NCI-H524 (cell line): Measurements from ENCODE around the gene CD48.
"Not testable (repeated sequence)": the region's sequence is repeated elsewhere in the genome, so short reads cannot be mapped to it uniquely, and the experiment has no call there.

Source experiments
- DNase-seq, 2 experiments: peaks; one replicate each; lab custom pipeline; 2025; lab: John Stamatoyannopoulos, UW

CD48 gene

GRCh38 chr1:160652924-160653619 lies 58.5 kb downstream of the CD48 start:
- no peak for DNase-seq

- not testable (repeated sequence) for DNase-seq
These were observed 59.5 kb downstream of the CD48 start for GRCh38 chr1:160652065-160652641.

GRCh38 chr1:160651433-160652064 lies 60.1 kb downstream of the CD48 start:
- DNase-seq, result no peak

DNA sequence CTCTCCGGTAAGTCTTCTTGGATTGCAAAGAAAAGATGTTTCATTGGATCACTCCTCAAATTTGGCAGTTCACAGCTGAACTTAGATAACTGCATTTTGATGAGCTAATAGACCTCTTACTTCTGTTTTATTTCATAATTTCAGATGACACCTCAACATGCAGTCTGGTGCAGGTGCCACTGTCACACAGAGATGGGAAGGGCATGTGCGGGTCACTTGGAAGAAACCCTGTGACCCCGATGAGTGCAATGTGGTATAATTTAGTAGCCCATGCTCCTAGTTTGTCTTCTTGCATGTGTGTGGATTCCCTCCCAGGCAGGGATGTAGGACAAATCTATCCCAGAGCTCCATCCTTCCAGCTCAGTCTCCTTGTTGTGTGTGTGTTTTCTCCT lies 64.3 kb downstream of the CD48 start:
- DNase-seq, result no peak

GRCh38 chr1:160646711-160647328 lies 64.8 kb downstream of the CD48 start, which contains the start of gene SLAMF1:
TSS of gene SLAMF1 (minus strand) at chr1:160647044. CDS start at chr1:160646945, 99 bp downstream.
- DNase-seq, result no peak

- DNase-seq, result no peak
These were observed 65.4 kb downstream of the CD48 start for GRCh38 chr1:160646180-160646579.

DNA sequence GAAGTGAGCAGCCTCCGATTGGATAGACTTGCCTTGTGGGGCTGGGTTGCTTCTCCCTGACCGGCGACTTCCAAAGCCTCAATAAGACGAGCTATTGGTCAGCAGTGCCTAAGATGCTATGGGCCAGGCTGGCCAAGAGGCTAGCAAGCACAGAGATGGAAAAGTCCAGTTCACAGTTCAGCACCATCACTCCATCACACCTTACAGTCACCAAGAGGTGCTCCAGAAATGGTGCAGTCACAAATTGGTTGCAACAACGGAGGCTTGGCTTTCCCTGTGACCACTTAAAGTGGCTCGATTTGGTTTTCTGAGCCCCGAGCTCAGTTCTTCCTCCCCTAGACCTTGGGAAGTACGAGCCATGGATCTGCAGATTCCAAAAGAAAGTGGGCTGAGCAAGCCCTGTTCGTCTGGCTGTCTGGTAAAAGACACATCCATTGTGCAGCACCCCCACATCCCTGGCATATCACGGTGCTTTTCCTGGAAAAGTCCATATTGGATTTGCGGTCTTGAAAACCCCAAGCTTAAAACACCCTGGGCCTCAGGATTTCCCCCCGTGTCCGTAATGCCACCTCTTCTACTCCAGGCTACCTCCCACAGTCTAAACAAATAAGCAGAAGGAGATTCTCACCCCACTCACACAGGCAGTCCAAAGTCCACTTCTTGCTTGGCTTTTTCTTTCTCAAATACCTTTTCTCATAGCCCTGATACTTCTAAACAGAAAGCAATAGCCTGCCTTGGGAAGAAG lies 66.1 kb downstream of the CD48 start:
- no peak for DNase-seq

DNA sequence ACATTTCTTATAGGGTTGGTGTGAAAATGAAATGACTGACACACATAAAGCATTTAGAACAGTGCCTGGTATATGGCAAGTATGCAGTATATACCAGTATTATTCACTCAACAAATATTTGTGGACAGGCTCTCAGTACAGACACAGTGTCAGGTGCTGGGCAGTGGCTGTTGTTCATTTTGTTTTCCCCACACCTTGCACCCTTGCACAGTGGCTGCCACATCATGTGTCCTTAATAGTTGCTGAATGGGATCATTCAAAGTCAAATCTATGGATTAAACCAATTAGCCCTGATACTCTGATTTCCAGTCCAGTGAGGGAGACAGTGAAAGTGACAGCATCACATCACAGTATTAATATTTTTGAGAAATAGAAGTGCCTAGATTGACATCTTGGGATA lies 67.2 kb downstream of the CD48 start:
- no peak for DNase-seq

GRCh38 chr1:160643138-160643537 lies 68.5 kb downstream of the CD48 start:
- DNase-seq, result no peak

DNA sequence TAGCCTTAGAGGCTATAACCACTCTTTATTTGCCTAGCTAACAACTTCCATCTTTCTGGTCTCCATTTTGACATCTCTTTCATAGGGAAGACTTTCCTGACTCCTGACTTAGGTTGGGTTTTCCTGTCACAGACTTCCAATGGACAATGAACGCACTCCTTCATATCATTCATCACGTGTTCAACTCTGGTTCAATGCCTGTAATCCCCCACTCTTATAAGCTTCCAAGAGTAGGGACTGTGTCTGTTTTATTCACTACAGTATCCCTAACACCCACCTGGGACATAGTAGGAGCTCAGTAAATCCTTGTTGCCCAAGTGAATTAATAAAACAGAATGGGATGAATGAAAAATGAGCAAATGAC lies 69.4 kb downstream of the CD48 start:
- DNase-seq, result no peak

DNA sequence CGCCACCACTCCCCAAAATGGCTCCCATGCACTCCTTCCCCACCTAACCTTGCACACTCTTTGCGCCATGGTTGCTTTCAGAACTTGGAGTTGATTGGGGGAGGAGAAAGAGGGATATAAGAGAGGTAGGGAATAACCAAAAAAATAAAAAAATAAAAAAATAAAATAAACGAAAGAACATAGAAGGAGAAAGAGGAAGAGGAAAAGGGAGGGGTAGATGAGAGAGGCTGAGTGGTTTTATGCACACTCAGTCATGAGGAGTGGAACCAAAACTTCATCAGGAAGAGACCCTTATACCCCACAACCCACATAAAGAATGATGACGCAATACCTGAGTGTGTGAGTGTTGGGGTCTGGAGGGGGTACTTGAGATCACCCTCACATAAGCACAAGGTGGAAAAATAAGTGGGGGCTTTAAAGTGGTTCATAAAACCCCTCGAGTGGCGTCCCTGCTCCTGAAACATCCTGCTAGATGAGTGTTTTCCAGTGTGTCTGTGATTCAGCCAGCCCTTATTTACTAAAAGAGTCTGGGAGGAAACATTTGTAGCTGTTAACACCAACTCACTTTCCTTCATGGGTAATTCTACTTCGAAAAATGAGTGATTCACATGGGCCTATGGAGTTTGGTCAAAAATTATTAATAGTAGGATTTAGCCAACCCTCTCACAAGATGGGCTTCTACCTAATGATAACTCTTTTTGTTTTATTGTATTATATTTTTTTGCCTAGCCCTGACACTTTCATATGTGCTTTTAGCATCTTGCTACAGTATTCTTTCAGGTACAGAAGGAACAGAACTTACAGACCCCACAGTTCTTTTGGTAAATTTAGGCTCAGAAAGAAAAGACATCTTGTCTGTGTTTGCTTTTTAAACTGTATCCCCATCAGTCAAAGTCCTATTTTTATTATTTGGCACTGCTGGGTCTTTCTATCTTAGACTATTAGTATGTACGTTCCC lies 70.0 kb downstream of the CD48 start:
- DNase-seq, result no peak

GRCh38 chr1:160640359-160641123 lies 71.1 kb downstream of the CD48 start:
- DNase-seq, result no peak

GRCh38 chr1:160639652-160640051 lies 72.0 kb downstream of the CD48 start:
- DNase-seq, result no peak

- no peak for DNase-seq
These were observed 72.7 kb downstream of the CD48 start for GRCh38 chr1:160638926-160639325.

GRCh38 chr1:160638540-160638857 lies 73.1 kb downstream of the CD48 start:
- DNase-seq, result no peak

GRCh38 chr1:160637821-160638539 lies 73.6 kb downstream of the CD48 start:
- DNase-seq, result no peak

GRCh38 chr1:160637065-160637464 lies 74.6 kb downstream of the CD48 start:
- no peak for DNase-seq

GRCh38 chr1:160636547-160636946 lies 75.1 kb downstream of the CD48 start:
- DNase-seq, result no peak

- no peak for DNase-seq
These were observed 75.5 kb downstream of the CD48 start for GRCh38 chr1:160636076-160636475.
